Stimulated activated CD4-positive, alpha-beta T cell treated with anti-CD3 and anti-CD28 coated beads, Interleukin-1b, Interleukin-23, amount 100 ng/mL, for 24 hours (primary cell): ENCODE results near the gene WNT9B.

Experiments used
- DNase-seq, 4 experiments: peaks; one replicate each; pipeline ENCODE4 v3.0.0-alpha.2; 2020; ENCODE audit warnings: low read depth in 4 of 4, low spot score in 1 of 4

Gene WNT9B

GRCh38 chr17:46879101-46879500 lies 27.7 kb downstream of the WNT9B start:
- no peak for DNase-seq

- no peak for DNase-seq
Measured at GRCh38 chr17:46881015-46881414, 29.6 kb downstream of the WNT9B start.

GRCh38 chr17:46882666-46883065 lies 31.3 kb downstream of the WNT9B start:
- DNase-seq = no peak

GRCh38 chr17:46883871-46884520 lies 32.6 kb downstream of the WNT9B start:
- no peak for DNase-seq

- no peak for DNase-seq
Measured at GRCh38 chr17:46884552-46884951, 33.2 kb downstream of the WNT9B start.

- DNase-seq = no peak
Measured at GRCh38 chr17:46885415-46886309, 34.3 kb downstream of the WNT9B start.

GRCh38 chr17:46886310-46886663 lies 34.9 kb downstream of the WNT9B start:
- no peak for DNase-seq

- DNase-seq = no peak
Measured at GRCh38 chr17:46887717-46888116, 36.3 kb downstream of the WNT9B start.

- no peak for DNase-seq
Measured at GRCh38 chr17:46888727-46889126, 37.3 kb downstream of the WNT9B start.

- DNase-seq = no peak
Measured at GRCh38 chr17:46889519-46889918, 38.1 kb downstream of the WNT9B start.

GRCh38 chr17:46889992-46890564 lies 38.7 kb downstream of the WNT9B start:
- no peak for DNase-seq

- no peak for DNase-seq
Measured at GRCh38 chr17:46890638-46891037, 39.3 kb downstream of the WNT9B start.

- DNase-seq = no peak
Measured at GRCh38 chr17:46892192-46892703, 40.9 kb downstream of the WNT9B start.

- no peak for DNase-seq
Measured at GRCh38 chr17:46894024-46894423, 42.6 kb downstream of the WNT9B start.

- DNase-seq = no peak
Measured at GRCh38 chr17:46894476-46895151, 43.2 kb downstream of the WNT9B start.

GRCh38 chr17:46895171-46895570 lies 43.8 kb downstream of the WNT9B start:
- no peak for DNase-seq

- no peak for DNase-seq
Measured at GRCh38 chr17:46896991-46897390, 45.6 kb downstream of the WNT9B start.

GRCh38 chr17:46898364-46898763 lies 47.0 kb downstream of the WNT9B start:
- no peak for DNase-seq

GRCh38 chr17:46898860-46899259 lies 47.5 kb downstream of the WNT9B start:
- no peak for DNase-seq

- DNase-seq = no peak
Measured at GRCh38 chr17:46901291-46901690, 49.9 kb downstream of the WNT9B start.
